GM19463 (cell line): ENCODE data around the gene DAND5.

Source experiments
- ATAC-seq: cut with Tn5 transposase; IDR thresholded peaks from one replicate; pipeline ENCODE4 v1.9.1; 2021; ENCODE audit warnings: mild to moderate bottlenecking, moderate library complexity; ENCODE audit not compliant: unreplicated experiment

Gene DAND5

GRCh38 chr19:12991296-12991695 lies 21.9 kb downstream of the DAND5 start:
- no peak for ATAC-seq

GRCh38 chr19:12992729-12993128 lies 23.4 kb downstream of the DAND5 start:
- no peak for ATAC-seq

GRCh38 chr19:12993562-12993961 lies 24.2 kb downstream of the DAND5 start:
- no peak for ATAC-seq

- no peak for ATAC-seq
Measured at GRCh38 chr19:12994701-12995595, 25.6 kb downstream of the DAND5 start, which contains the start of gene NFIX. NFIX (plus strand) TSS chr19:12995475; CDS start chr19:12995838, 363 bp downstream.

GRCh38 chr19:12995596-12996405 lies 26.4 kb downstream of the DAND5 start:
- ATAC-seq = no peak

GRCh38 chr19:12996406-12997094 lies 27.2 kb downstream of the DAND5 start:
- ATAC-seq = no peak

GRCh38 chr19:12997179-12997966 lies 28.0 kb downstream of the DAND5 start:
- no peak for ATAC-seq

GRCh38 chr19:12997967-12998940 lies 28.9 kb downstream of the DAND5 start:
- no peak for ATAC-seq

GRCh38 chr19:13001166-13001501 lies 31.8 kb downstream of the DAND5 start:
- ATAC-seq = no peak

GRCh38 chr19:13001502-13002165 lies 32.3 kb downstream of the DAND5 start:
- no peak for ATAC-seq

- no peak for ATAC-seq
Measured at GRCh38 chr19:13002166-13002898, 33.0 kb downstream of the DAND5 start.

GRCh38 chr19:13003081-13003480 lies 33.7 kb downstream of the DAND5 start:
- ATAC-seq = no peak

- no peak for ATAC-seq
Measured at GRCh38 chr19:13004273-13004672, 34.9 kb downstream of the DAND5 start.

GRCh38 chr19:13005253-13005652 lies 35.9 kb downstream of the DAND5 start:
- ATAC-seq = no peak

GRCh38 chr19:13005861-13006370 lies 36.5 kb downstream of the DAND5 start:
- ATAC-seq = no peak

GRCh38 chr19:13006431-13007281 lies 37.3 kb downstream of the DAND5 start:
- no peak for ATAC-seq
